OCI-LY1 (cell line): Measurements from ENCODE around the gene SLC2A4.

ENCODE experiments used
- CTCF ChIP-seq: fragments of 200-600 bp; sonication (generic), shearing (Covaris generic); IDR thresholded peaks from 2 replicates; pipeline ENCODE4 v1.5.1; 2017; ENCODE audit warnings: mild to moderate bottlenecking, antibody characterized with exemption, low read length, moderate library complexity, mixed read lengths
- EZH2 ChIP-seq: fragments of 200-600 bp; sonication (generic), shearing (Covaris generic); IDR thresholded peaks from 2 replicates; pipeline ENCODE4 v1.8.0; 2017; ENCODE audit warnings: borderline replicate concordance, mixed run types, mild to moderate bottlenecking, antibody characterized with exemption, low read length, moderate library complexity, mixed read lengths

DNA sequence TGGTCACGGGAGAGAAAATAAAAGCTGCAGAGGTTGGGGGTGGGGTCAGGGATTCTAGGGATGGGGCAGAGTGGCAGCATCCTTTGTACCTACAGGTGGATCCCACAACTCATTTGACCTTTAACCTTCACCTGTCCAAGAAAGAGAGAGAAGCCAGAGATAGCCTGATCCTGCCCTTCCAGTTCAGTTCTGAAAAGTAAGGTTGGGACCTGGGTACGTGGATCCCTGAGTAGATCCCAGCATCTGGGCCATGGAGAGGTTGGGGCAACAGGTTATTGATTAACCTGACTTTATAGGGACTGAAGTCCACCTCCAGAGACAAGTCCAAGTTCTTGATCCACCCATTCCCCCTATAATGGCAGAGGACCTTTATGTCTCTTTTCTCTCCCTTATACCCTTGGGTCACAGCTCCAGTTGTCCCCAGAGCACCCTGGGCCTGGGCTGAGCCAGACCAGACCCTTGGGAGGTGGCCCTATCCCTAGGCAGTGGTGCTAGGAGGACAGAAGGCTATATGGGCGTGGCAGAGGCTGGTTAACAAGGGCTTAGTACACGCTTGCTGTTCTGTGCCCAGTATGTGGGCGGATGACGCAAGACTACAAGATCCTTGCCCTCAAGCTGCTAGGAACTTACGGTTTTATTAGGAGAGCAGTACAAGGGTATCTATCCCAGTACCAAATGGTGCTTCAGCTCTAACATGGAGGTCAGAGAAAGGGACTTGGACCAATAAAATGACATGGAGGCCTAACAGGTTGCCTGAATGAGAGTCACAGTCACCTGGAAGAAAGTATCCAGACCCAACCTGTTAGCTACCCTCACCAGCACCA, 22.6 kb upstream of the SLC2A4 start:
- TF ChIP-seq CTCF: no peak
- no peak for TF ChIP-seq EZH2
